H1 (cell line): ENCODE measurements around the gene CLCNKB. TPM values are rescaled to one million over a fixed set of nuclear protein-coding genes. Genes with fewer than 3 reads are reported as not detected.

Experiments
- CTCF ChIA-PET: fragments of 300-600 bp; sonication (Branson Sonifier 250); formaldehyde crosslinking; loops from one replicate; lab custom pipeline; 2021; ENCODE audit not compliant: partially characterized antibody; lab: Charles Lee
- POLR2A ChIA-PET: fragments of 300-600 bp; sonication (Branson Sonifier 250); formaldehyde crosslinking; loops from one replicate; lab custom pipeline; 2021; ENCODE audit warnings: inconsistent platforms; ENCODE audit not compliant: partially characterized antibody; lab: Charles Lee
- DNase-seq, 2 experiments: peaks; one replicate each; pipeline versions ENCODE4 v3.0.0 to v3.0.0-alpha.2; 2010 to 2022; ENCODE audit warnings: low spot score in 2 of 2, low read depth in 1 of 2, mixed read lengths in 1 of 2
- FAIRE-seq: peaks from 2 replicates; lab custom pipeline; 2011; peaks lifted over from hg19 to GRCh38; lab: Jason Lieb, UNC
- H2AFZ ChIP-seq: 2 replicates; pipeline ENCODE4 v1.8.1; 2012; ENCODE audit warnings: low read length, inconsistent platforms
- H2AK5ac ChIP-seq: 2 replicates; pipeline ENCODE4 v1.6.1; 2013; ENCODE audit warnings: low read depth, low read length
- H2BK120ac ChIP-seq: replicated peaks from 2 replicates; pipeline ENCODE3; 2013; ENCODE audit warnings: low read depth, low read length, inconsistent platforms
- H2BK12ac ChIP-seq: 2 replicates; pipeline ENCODE4 v1.6.1; 2013; ENCODE audit warnings: low read depth, low read length
- H2BK15ac ChIP-seq: 2 replicates; pipeline ENCODE4 v1.6.1; 2013; ENCODE audit warnings: low read length
- H2BK20ac ChIP-seq: 2 replicates; pipeline ENCODE4 v1.6.1; 2013; ENCODE audit warnings: low read length
- H2BK5ac ChIP-seq: 2 replicates; pipeline ENCODE4 v1.6.1; 2013; ENCODE audit warnings: low read depth, low read length
- H3K14ac ChIP-seq: 2 replicates; pipeline ENCODE4 v1.6.1; 2013; ENCODE audit warnings: inconsistent platforms; ENCODE audit not compliant: insufficient read length
- H3K18ac ChIP-seq: 2 replicates; pipeline ENCODE4 v1.6.1; 2013; ENCODE audit warnings: low read length; ENCODE audit errors: extremely low read depth
- H3K23ac ChIP-seq: 2 replicates; pipeline ENCODE4 v1.6.1; 2013; ENCODE audit warnings: inconsistent platforms; ENCODE audit not compliant: insufficient read length
- H3K23me2 ChIP-seq: 2 replicates; pipeline ENCODE4 v1.6.1; 2013; ENCODE audit warnings: low read depth, low read length
- H3K27ac ChIP-seq: 2 replicates; pipeline ENCODE4 v1.6.1; 2011; ENCODE audit warnings: low read depth, low read length, inconsistent platforms
- H3K27me3 ChIP-seq, 4 experiments: replicated peaks in 1 of 4; 1 replicate in 1 of 4; 2 replicates in 3 of 4; pipeline versions ENCODE4 v1.6.1 to v1.8.1; 2011 to 2013; ENCODE audit warnings: low read length in 3 of 4, mild to moderate bottlenecking in 3 of 4, inconsistent platforms in 2 of 4, mixed read lengths in 2 of 4, moderate library complexity in 1 of 4; ENCODE audit not compliant: control insufficient read depth in 3 of 4, insufficient read depth in 3 of 4; ENCODE audit errors: extremely low read depth in 1 of 4
- H3K36me3 ChIP-seq, 4 experiments: 2 replicates each; pipeline versions ENCODE4 v1.6.1 to v1.8.1; 2011 to 2013; ENCODE audit warnings: mild to moderate bottlenecking in 4 of 4, low read length in 3 of 4, moderate library complexity in 2 of 4, control low read depth in 1 of 4, inconsistent platforms in 1 of 4; ENCODE audit not compliant: insufficient read depth in 4 of 4, control insufficient read depth in 2 of 4
- H3K4ac ChIP-seq: replicated peaks from 2 replicates; pipeline ENCODE3; 2013; ENCODE audit warnings: low read length, low read depth, mixed read lengths, inconsistent platforms; ENCODE audit not compliant: insufficient read length
- H3K4me1 ChIP-seq, 4 experiments: replicated peaks in 1 of 4; 1 replicate in 1 of 4; 2 replicates in 3 of 4; pipeline versions ENCODE4 v1.6.1 to v1.8.1; 2011 to 2013; ENCODE audit warnings: low read length in 3 of 4, inconsistent platforms in 2 of 4, mixed read lengths in 1 of 4; ENCODE audit not compliant: insufficient read depth in 4 of 4, control insufficient read depth in 3 of 4
- H3K4me2 ChIP-seq, 2 experiments: 2 replicates each; pipeline versions ENCODE4 v1.6.1 to v1.8.1; 2011 to 2013; ENCODE audit warnings: low read depth in 2 of 2, low read length in 2 of 2, control low read depth in 1 of 2, inconsistent platforms in 1 of 2, mild to moderate bottlenecking in 1 of 2; ENCODE audit not compliant: insufficient read depth in 1 of 2
- H3K4me3 ChIP-seq, 4 experiments: fragments of 200-600, 300-600 bp in 1 of 4; sonication (generic), shearing (Covaris generic), sonication (Bioruptor Twin) in 1 of 4; 2 replicates each; pipeline versions ENCODE4 v1.5.1 to v1.8.1; 2011 to 2016; ENCODE audit warnings: low read length in 4 of 4, low read depth in 3 of 4, control low read depth in 2 of 4, inconsistent platforms in 2 of 4, mild to moderate bottlenecking in 2 of 4, mixed read lengths in 1 of 4, moderate library complexity in 1 of 4; ENCODE audit not compliant: insufficient read depth in 2 of 4; ENCODE audit errors: extremely low read depth in 1 of 4
- H3K56ac ChIP-seq: replicated peaks from 2 replicates; pipeline ENCODE3; 2013; ENCODE audit warnings: low read depth, mild to moderate bottlenecking, mixed read lengths, low read length, inconsistent platforms; ENCODE audit not compliant: insufficient read length
- H3K79me1 ChIP-seq: 2 replicates; pipeline ENCODE4 v1.6.1; 2013; ENCODE audit warnings: low read depth, low read length, control low read depth
- H3K79me2 ChIP-seq, 2 experiments: 2 replicates each; pipeline versions ENCODE4 v1.6.1 to v1.8.1; 2012 to 2013; ENCODE audit warnings: low read length in 2 of 2, mild to moderate bottlenecking in 2 of 2, inconsistent platforms in 1 of 2; ENCODE audit not compliant: insufficient read depth in 2 of 2, control insufficient read depth in 1 of 2
- H3K9ac ChIP-seq, 4 experiments: replicated peaks in 1 of 4; 1 replicate in 1 of 4; 2 replicates in 3 of 4; pipeline versions ENCODE4 v1.6.1 to v1.8.1; 2011 to 2013; ENCODE audit warnings: low read depth in 3 of 4, low read length in 3 of 4, control low read depth in 2 of 4, mild to moderate bottlenecking in 2 of 4, moderate library complexity in 2 of 4, inconsistent platforms in 1 of 4; ENCODE audit errors: extremely low read depth in 1 of 4
- H3K9me3 ChIP-seq, 2 experiments: 2 replicates each; pipeline versions ENCODE4 v1.6.1 to v1.8.1; 2012 to 2013; ENCODE audit warnings: mild to moderate bottlenecking in 2 of 2, moderate library complexity in 2 of 2, control low read depth in 1 of 2, inconsistent platforms in 1 of 2, low read depth in 1 of 2, low read length in 1 of 2, mixed read lengths in 1 of 2; ENCODE audit not compliant: insufficient read depth in 2 of 2
- H4K20me1 ChIP-seq, 2 experiments: replicated peaks in 1 of 2; 2 replicates each; pipeline versions ENCODE3 to v1.8.1; 2011 to 2013; ENCODE audit warnings: inconsistent platforms in 2 of 2, low read length in 2 of 2, mild to moderate bottlenecking in 1 of 2; ENCODE audit not compliant: insufficient read depth in 2 of 2, control insufficient read depth in 1 of 2
- H4K5ac ChIP-seq: 2 replicates; pipeline ENCODE4 v1.6.1; 2013; ENCODE audit warnings: low read length, low read depth, mixed read lengths, inconsistent platforms; ENCODE audit not compliant: insufficient read length
- H4K8ac ChIP-seq: 2 replicates; pipeline ENCODE4 v1.8.0; 2013; ENCODE audit warnings: mild to moderate bottlenecking, moderate library complexity, low read length, inconsistent platforms; ENCODE audit not compliant: insufficient read depth; ENCODE audit errors: extremely low read depth
- H4K91ac ChIP-seq: replicated peaks from 2 replicates; pipeline ENCODE3; 2013; ENCODE audit warnings: low read length, mixed read lengths, inconsistent platforms; ENCODE audit not compliant: insufficient read length
- CBX5 ChIP-seq: fragments of 300-800, 300-1000 bp; sonication (generic); IDR thresholded peaks from 2 replicates; pipeline ENCODE4 v1.7.1; 2016; ENCODE audit warnings: antibody characterized with exemption, low read length, low read depth
- CHD1 ChIP-seq: IDR thresholded peaks from 2 replicates; pipeline ENCODE4 v1.6.1; 2012; ENCODE audit warnings: low read depth, low read length, improper control_type of control experiment
- GABPA ChIP-seq: IDR thresholded peaks from 2 replicates; pipeline ENCODE4 v1.6.1; 2011; ENCODE audit warnings: mild to moderate bottlenecking, low read length, moderate library complexity, borderline replicate concordance; ENCODE audit not compliant: insufficient read depth
- NRF1 ChIP-seq: IDR thresholded peaks from 2 replicates; pipeline ENCODE4 v1.6.1; 2011; ENCODE audit warnings: mild to moderate bottlenecking, low read depth, low read length, improper control_type of control experiment
- POLR2AphosphoS5 ChIP-seq: IDR thresholded peaks from 2 replicates; pipeline ENCODE4 v1.6.1; 2011; ENCODE audit warnings: low read depth, low read length
- POU5F1 ChIP-seq: IDR thresholded peaks from 2 replicates; pipeline ENCODE4 v1.6.1; 2011; ENCODE audit warnings: low read depth, mild to moderate bottlenecking, low read length, moderate library complexity
- RAD21 ChIP-seq, 2 experiments: IDR thresholded peaks in 1 of 2; conservative IDR thresholded peaks in 1 of 2; 2 replicates each; pipeline ENCODE4 v1.6.1; 2011; ENCODE audit warnings: low read depth in 2 of 2, low read length in 2 of 2, improper control_type of control experiment in 1 of 2, inconsistent platforms in 1 of 2, mild to moderate bottlenecking in 1 of 2, moderate library complexity in 1 of 2
- RXRA ChIP-seq: IDR thresholded peaks from 2 replicates; pipeline ENCODE4 v1.6.1; 2011; ENCODE audit warnings: low read depth, mild to moderate bottlenecking, low read length, moderate library complexity; ENCODE audit not compliant: insufficient read depth
- SAP30 ChIP-seq: fragments of 300-600 bp; sonication (generic); IDR thresholded peaks from 2 replicates; pipeline ENCODE4 v1.7.1; 2012; ENCODE audit warnings: low read length, moderate library complexity, mild to moderate bottlenecking, inconsistent platforms; ENCODE audit not compliant: insufficient read depth, insufficient replicate concordance
- SIN3A ChIP-seq, 2 experiments: IDR thresholded peaks in 1 of 2; conservative IDR thresholded peaks in 1 of 2; 2 replicates each; pipeline ENCODE4 v1.6.1; 2011 to 2012; ENCODE audit warnings: low read length in 2 of 2, improper control_type of control experiment in 1 of 2, low read depth in 1 of 2, mild to moderate bottlenecking in 1 of 2
- SIX5 ChIP-seq: IDR thresholded peaks from 2 replicates; pipeline ENCODE4 v1.6.1; 2011; ENCODE audit warnings: mild to moderate bottlenecking, low read depth, low read length
- YY1 ChIP-seq: IDR thresholded peaks from 2 replicates; pipeline ENCODE4 v1.6.1; 2011; ENCODE audit warnings: low read depth, mild to moderate bottlenecking, low read length
- WGBS, 2 experiments: shearing (Covaris generic) in 1 of 2; methylation state at CpG; one replicate each; pipeline versions ENCODE4 v1.1.6 to v1.1.7; 2013 to 2015; ENCODE audit warnings: low lambda C conversion rate in 2 of 2, mixed read lengths in 2 of 2, inconsistent platforms in 1 of 2, low coverage in 1 of 2, missing lambda C conversion rate in 1 of 2; ENCODE audit not compliant: insufficient replicate concordance in 2 of 2, insufficient coverage in 1 of 2, insufficient read length in 1 of 2; ENCODE audit errors: extremely low coverage in 1 of 2, missing lambda C conversion rate in 1 of 2; 5-methylcytosine and 5-hydroxymethylcytosine counted together
- polyA plus RNA-seq, 7 experiments: library from polyadenylated mRNA; depleted of rRNA in 3 of 7; stranded (reverse) in 5 of 7; unstranded in 2 of 7; fragments of >200 nt in 5 of 7; fragments of 200-250 nt in 2 of 7; gene quantifications; 1 replicate in 5 of 7; 2 replicates in 1 of 7; 4 replicates in 1 of 7; pipeline versions ENCODE4 v1.2.1 to v1.2.3, GENCODE V29; 2011 to 2013; ENCODE audit warnings: missing spikeins in 2 of 7, mixed read lengths in 2 of 7
- total RNA-seq: library from RNA; stranded (reverse); fragmentation: NEBNext Ultra II Directional; extraction: Animal tissue kit (Norgen Biotek cat#: 25700); gene quantifications from 2 replicates; pipeline ENCODE4 v1.2.1, GENCODE V29; 2021
- TF ChIP-seq, protein P1 (sequence below): IDR thresholded peaks from 2 replicates; pipeline ENCODE4 v1.6.1; 2012; ENCODE audit warnings: inconsistent platforms

The CLCNKB gene
- total and polyA plus RNA-seq, 2 of the 8 experiments (the other 6 are each of a cell fraction or from before 2014, with no cell fraction given): 1.2 to 3.5 TPM

- no peak overlapping the region for H3K4me3 ChIP-seq
- H4K5ac ChIP-seq: no peak overlapping the region
- H3K23ac ChIP-seq: no peak overlapping the region
- H2BK120ac ChIP-seq: no peak overlapping the region
- DNase-seq (no peak), FAIRE-seq (no peak)
- 90% methylated on average over 3 of the region's 3 CpGs; no CpG with 5 or more reads in 1 of the 2 experiments for WGBS, 2 experiments
- H3K9ac ChIP-seq: no peak overlapping the region
- H2AFZ ChIP-seq: no peak overlapping the region
- H3K36me3 ChIP-seq: no peaks in the 10 kb centered on the region
- no peak overlapping the region for H2BK5ac ChIP-seq
- no peak overlapping the region for H3K18ac ChIP-seq
- H3K23me2 ChIP-seq: no peaks in the 10 kb centered on the region
- H3K4ac ChIP-seq: no peak overlapping the region
- H3K9me3 ChIP-seq: no peaks in the 10 kb centered on the region
- H2BK20ac ChIP-seq: no peak overlapping the region
- POLR2A ChIA-PET: interaction anchor here (1.5 kb wide), 1 partner anchor 11 kb away, joined by 3 read pairs; no protein-coding TSS in a partner anchor
- H2BK15ac ChIP-seq: no peak overlapping the region
- CTCF ChIA-PET: interaction anchor here (1.0 to 1.5 kb wide), 4 partner anchors 11 to 258 kb away, joined by 3 to 6 read pairs (median 3); no protein-coding TSS in a partner anchor
- no peak overlapping the region for H3K27ac ChIP-seq
- H4K91ac ChIP-seq: no peak overlapping the region
- no peak overlapping the region for H3K14ac ChIP-seq
- TF ChIP-seq CHD1: no peak
- TF ChIP-seq RXRA: no peak
- no peak for TF ChIP-seq YY1
- no peak for TF ChIP-seq POU5F1
- TF ChIP-seq POLR2AphosphoS5: no peak
- no peak for TF ChIP-seq RAD21 (IDR thresholded peaks at IDR 0.05 in 1 of 2, conservative IDR thresholded peaks at IDR 0.05 in 1 of 2; ENCODE audit: low read depth in 2 of 2, low read length in 2 of 2)
- TF ChIP-seq SIN3A (conservative IDR thresholded peaks at IDR 0.05 in 1 of 2, IDR thresholded peaks at IDR 0.05 in 1 of 2; ENCODE audit: low read depth in 1 of 2, low read length in 2 of 2): no peak
- TF ChIP-seq NRF1: no peak
- TF ChIP-seq SIX5: no peak
- TF ChIP-seq GABPA: no peak
- TF ChIP-seq, protein P1, sequence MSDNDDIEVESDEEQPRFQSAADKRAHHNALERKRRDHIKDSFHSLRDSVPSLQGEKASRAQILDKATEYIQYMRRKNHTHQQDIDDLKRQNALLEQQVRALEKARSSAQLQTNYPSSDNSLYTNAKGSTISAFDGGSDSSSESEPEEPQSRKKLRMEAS: no peak
- TF ChIP-seq CBX5: no peak
- no peak for TF ChIP-seq SAP30
- H3K56ac ChIP-seq: no peak overlapping the region
- H3K79me2 ChIP-seq: no peaks in the 10 kb centered on the region
- no peaks in the 10 kb centered on the region for H3K79me1 ChIP-seq
- no peaks in the 10 kb centered on the region for H4K20me1 ChIP-seq
- H3K4me1 ChIP-seq: peaks cover 0 to 12% (median 8%) of the 10 kb centered on the region in 4 experiments; a peak in 6 of 7 replicates
- peaks cover 0 to 4% (median 2%) of the 10 kb centered on the region in 4 experiments; a peak in 2 of 7 replicates for H3K27me3 ChIP-seq
- H4K8ac ChIP-seq: no peak overlapping the region
- no peak overlapping the region for H2BK12ac ChIP-seq
- no peak overlapping the region for H3K4me2 ChIP-seq
- H2AK5ac ChIP-seq: no peak overlapping the region
Measured at GRCh38 chr1:16061266-16061665, 17.7 kb downstream of the CLCNKB start.
